ENCODE measurements around the gene SFXN4. TPM values are rescaled to one million over a fixed set of nuclear protein-coding genes. Genes with fewer than 3 reads are reported as not detected.
A peak's percentile ranks its signal among the peaks of the same experiment; 100 is the strongest.
"Not testable (repeated sequence)": the region's sequence is repeated elsewhere in the genome, so short reads cannot be mapped to it uniquely, and the experiment has no call there.

SFXN4 gene
- total and polyA plus RNA-seq, 2 donors from 2014 or later = 21.9 to 59.7 TPM

- Histone ChIP-seq H3K27ac (ENCODE audit: low read depth in 2 of 2, low read length in 2 of 2) (no peak overlapping the region), H3K9ac (ENCODE audit: low read length in 3 of 3) (no peak overlapping the region), H3K4me3 (ENCODE audit: low read length in 3 of 3) (no peak overlapping the region), H3K4me1 (ENCODE audit: control insufficient read depth in 2 of 3, insufficient read depth in 2 of 3, low read depth in 1 of 3, low read length in 3 of 3) (peaks cover 3 to 6% (median 4%) of the 10 kb centered on the region in 3 donors), H3K9me3 (ENCODE audit: control insufficient read depth in 2 of 3, insufficient read depth in 1 of 3, low read length in 3 of 3) (no peaks in the 10 kb centered on the region), H3K27me3 (ENCODE audit: control insufficient read depth, insufficient read depth, low read length) (no peaks in the 10 kb centered on the region), H3K36me3 (ENCODE audit: control insufficient read depth in 2 of 3, insufficient read depth in 3 of 3, low read length in 3 of 3) (no peaks in the 10 kb centered on the region)
- FAIRE-seq = no peak
- TF ChIP-seq CTCF (IDR thresholded peaks at IDR 0.05; ENCODE audit: borderline replicate concordance, extremely low read depth, insufficient read depth) = no peak
- intact Hi-C loops (cut with DNase I) = no loop called here
- no peak for DNase-seq
These were observed 64.0 kb downstream of the SFXN4 start for GRCh38 chr10:119101366-119102098.

GRCh38 chr10:119100434-119101238 is 64.9 kb downstream of the SFXN4 start:
- Histone ChIP-seq H3K36me3 (ENCODE audit: control insufficient read depth in 2 of 3, insufficient read depth in 3 of 3, low read length in 3 of 3) (no peaks in the 10 kb centered on the region), H3K9me3 (ENCODE audit: control insufficient read depth in 2 of 3, insufficient read depth in 1 of 3, low read length in 3 of 3) (no peaks in the 10 kb centered on the region), H3K4me1 (ENCODE audit: control insufficient read depth in 2 of 3, insufficient read depth in 2 of 3, low read depth in 1 of 3, low read length in 3 of 3) (peaks cover 3 to 6% (median 4%) of the 10 kb centered on the region in 3 donors), H3K27me3 (ENCODE audit: control insufficient read depth, insufficient read depth, low read length) (no peaks in the 10 kb centered on the region), H3K9ac (ENCODE audit: low read length in 3 of 3) (no peak overlapping the region), H3K4me3 (ENCODE audit: low read length in 3 of 3) (no peak overlapping the region), H3K27ac (ENCODE audit: low read depth in 2 of 2, low read length in 2 of 2) (peak overlapping the region in 1 of 2 donors; percentile 52)
- DNase-seq (no peak), FAIRE-seq (no peak)
- TF ChIP-seq CTCF (IDR thresholded peaks at IDR 0.05; ENCODE audit: borderline replicate concordance, extremely low read depth, insufficient read depth) = no peak
- intact Hi-C loops (cut with DNase I) = no loop called here

GRCh38 chr10:119098576-119098975 is 66.9 kb downstream of the SFXN4 start:
- DNase-seq (no peak), FAIRE-seq (no peak)
- Histone ChIP-seq H3K9me3 (ENCODE audit: control insufficient read depth in 2 of 3, insufficient read depth in 1 of 3, low read length in 3 of 3) (no peaks in the 10 kb centered on the region), H3K4me1 (ENCODE audit: control insufficient read depth in 2 of 3, insufficient read depth in 2 of 3, low read depth in 1 of 3, low read length in 3 of 3) (peaks cover 0 to 2% (median 0%) of the 10 kb centered on the region in 3 donors), H3K36me3 (ENCODE audit: control insufficient read depth in 2 of 3, insufficient read depth in 3 of 3, low read length in 3 of 3) (no peaks in the 10 kb centered on the region), H3K4me3 (ENCODE audit: low read length in 3 of 3) (no peak overlapping the region), H3K9ac (ENCODE audit: low read length in 3 of 3) (no peak overlapping the region), H3K27ac (ENCODE audit: low read depth in 2 of 2, low read length in 2 of 2) (no peak overlapping the region), H3K27me3 (ENCODE audit: control insufficient read depth, insufficient read depth, low read length) (no peaks in the 10 kb centered on the region)
- intact Hi-C loops (cut with DNase I) = no loop called here
- TF ChIP-seq CTCF (IDR thresholded peaks at IDR 0.05; ENCODE audit: borderline replicate concordance, extremely low read depth, insufficient read depth) = no peak

GRCh38 chr10:119096641-119097415 is 68.7 kb downstream of the SFXN4 start:
- H3K9me3 ChIP-seq (ENCODE audit: control insufficient read depth in 2 of 3, insufficient read depth in 1 of 3, low read length in 3 of 3); intact Hi-C loops (cut with DNase I); H3K27ac ChIP-seq (ENCODE audit: low read depth in 2 of 2, low read length in 2 of 2); H3K4me1 ChIP-seq (ENCODE audit: control insufficient read depth in 2 of 3, insufficient read depth in 2 of 3, low read depth in 1 of 3, low read length in 3 of 3); H3K36me3 ChIP-seq (ENCODE audit: control insufficient read depth in 2 of 3, insufficient read depth in 3 of 3, low read length in 3 of 3); H3K4me3 ChIP-seq (ENCODE audit: low read length in 3 of 3); H3K9ac ChIP-seq (ENCODE audit: low read length in 3 of 3); DNase-seq; H3K27me3 ChIP-seq (ENCODE audit: control insufficient read depth, insufficient read depth, low read length); FAIRE-seq: not testable (repeated sequence)
